Coronary artery (tissue), 2 donors: ENCODE data around the gene VWC2L.
A peak's percentile ranks its signal among the peaks of the same experiment; 100 is the strongest.

Source experiments
- DNase-seq: peaks from one replicate; pipeline ENCODE4 v3.0.0-alpha.2; 2017; ENCODE audit warnings: low spot score
- H3K27ac ChIP-seq, 2 donors: fragments of 200-600 bp; sonication (generic); one replicate each; pipeline ENCODE4 v1.5.1; 2016 to 2019
- H3K4me3 ChIP-seq: fragments of 200-600 bp; sonication (generic); 2 replicates; pipeline ENCODE4 v1.5.1; 2016; ENCODE audit warnings: mild to moderate bottlenecking, moderate library complexity
- TF ChIP-seq, protein P1 (sequence below): fragments of 200-600 bp; sonication (generic); IDR thresholded peaks from one replicate; pipeline ENCODE4 v1.5.1; 2019; ENCODE audit warnings: antibody characterized with exemption

Gene VWC2L

GRCh38 chr2:214481204-214481603 is 70.3 kb downstream of the VWC2L start:
- no peak for DNase-seq
- Histone ChIP-seq H3K27ac (peak overlapping the region in 1 of 2 donors; percentile 49), H3K4me3 (no peak overlapping the region)
- TF ChIP-seq, protein P1, sequence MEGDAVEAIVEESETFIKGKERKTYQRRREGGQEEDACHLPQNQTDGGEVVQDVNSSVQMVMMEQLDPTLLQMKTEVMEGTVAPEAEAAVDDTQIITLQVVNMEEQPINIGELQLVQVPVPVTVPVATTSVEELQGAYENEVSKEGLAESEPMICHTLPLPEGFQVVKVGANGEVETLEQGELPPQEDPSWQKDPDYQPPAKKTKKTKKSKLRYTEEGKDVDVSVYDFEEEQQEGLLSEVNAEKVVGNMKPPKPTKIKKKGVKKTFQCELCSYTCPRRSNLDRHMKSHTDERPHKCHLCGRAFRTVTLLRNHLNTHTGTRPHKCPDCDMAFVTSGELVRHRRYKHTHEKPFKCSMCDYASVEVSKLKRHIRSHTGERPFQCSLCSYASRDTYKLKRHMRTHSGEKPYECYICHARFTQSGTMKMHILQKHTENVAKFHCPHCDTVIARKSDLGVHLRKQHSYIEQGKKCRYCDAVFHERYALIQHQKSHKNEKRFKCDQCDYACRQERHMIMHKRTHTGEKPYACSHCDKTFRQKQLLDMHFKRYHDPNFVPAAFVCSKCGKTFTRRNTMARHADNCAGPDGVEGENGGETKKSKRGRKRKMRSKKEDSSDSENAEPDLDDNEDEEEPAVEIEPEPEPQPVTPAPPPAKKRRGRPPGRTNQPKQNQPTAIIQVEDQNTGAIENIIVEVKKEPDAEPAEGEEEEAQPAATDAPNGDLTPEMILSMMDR: no peak

DNA sequence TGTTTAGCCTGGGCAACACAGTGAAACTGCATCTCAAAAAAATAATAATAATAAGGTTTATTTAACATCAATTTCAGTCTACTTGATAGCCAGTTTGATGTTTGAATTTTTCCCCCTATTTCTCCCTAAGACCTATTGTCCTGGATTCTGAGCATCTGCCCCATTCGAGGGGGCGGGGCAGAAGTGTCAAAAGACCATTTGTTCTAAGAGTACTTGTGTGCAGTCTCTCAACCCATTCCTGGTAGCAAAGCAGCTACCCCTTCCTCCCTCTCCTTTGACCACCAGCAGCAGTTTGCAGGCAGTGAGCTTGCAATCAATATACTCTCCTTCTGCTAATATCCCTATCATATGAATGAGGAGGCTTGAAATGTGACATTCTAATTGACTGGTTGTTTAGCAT is 71.9 kb downstream of the VWC2L start:
- no peak for DNase-seq
- TF ChIP-seq, protein P1: no peak
- no peak overlapping the region for H3K27ac ChIP-seq
- H3K4me3 ChIP-seq: no peak overlapping the region

DNA sequence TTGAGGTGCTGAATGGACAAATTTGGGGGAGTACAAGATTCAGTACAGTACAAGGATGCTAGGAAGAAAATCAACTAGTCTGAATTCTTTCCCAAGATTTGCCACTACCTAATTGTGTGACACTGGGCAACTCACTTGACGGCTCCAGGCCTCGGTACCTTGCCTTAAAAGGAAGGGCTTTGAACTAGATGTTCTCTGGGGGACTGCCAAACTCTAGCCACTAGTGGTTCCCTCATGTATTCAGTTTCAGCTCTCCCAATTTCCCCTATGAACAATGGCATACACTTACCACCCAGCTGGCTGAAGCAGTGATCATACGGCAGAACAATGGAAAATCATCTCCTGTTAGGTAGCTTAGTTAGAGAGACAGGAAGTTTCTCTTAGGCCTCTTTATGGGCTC is 73.4 kb downstream of the VWC2L start:
- no peak for DNase-seq
- TF ChIP-seq, protein P1: no peak
- Histone ChIP-seq H3K4me3 (no peak overlapping the region), H3K27ac (no peak overlapping the region)

- TF ChIP-seq, protein P1: no peak
- DNase-seq: no peak
- no peak overlapping the region for H3K4me3 ChIP-seq
- no peak overlapping the region for H3K27ac ChIP-seq
Observed at GRCh38 chr2:214484701-214485100, 73.8 kb downstream of the VWC2L start.

DNA sequence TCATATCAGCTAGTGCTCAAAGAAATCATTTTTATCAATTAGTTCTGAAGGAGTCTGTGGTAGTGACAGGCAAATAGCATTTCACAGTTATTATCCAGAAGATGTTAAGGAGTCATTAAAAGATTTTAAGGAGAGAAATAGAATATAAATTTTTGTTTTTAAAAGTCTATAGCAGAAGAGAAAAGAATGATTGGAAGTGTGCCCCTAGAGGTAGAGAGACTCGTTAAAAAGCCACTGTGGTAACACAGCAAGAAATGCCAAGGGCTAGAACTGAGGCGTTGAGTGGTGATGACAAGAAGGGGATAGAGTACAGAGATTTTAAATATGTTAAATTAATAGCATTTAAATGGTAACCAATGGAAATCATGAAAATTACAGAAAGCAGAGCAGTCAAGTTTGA is 78.3 kb downstream of the VWC2L start:
- DNase-seq: no peak
- H3K27ac ChIP-seq: no peak overlapping the region
- TF ChIP-seq, protein P1: no peak
- no peak overlapping the region for H3K4me3 ChIP-seq

- no peak for DNase-seq
- H3K4me3 ChIP-seq: no peak overlapping the region
- H3K27ac ChIP-seq: no peak overlapping the region
- TF ChIP-seq, protein P1: no peak
Observed at GRCh38 chr2:214489702-214490101, 78.8 kb downstream of the VWC2L start.

GRCh38 chr2:214492152-214492551 is 81.3 kb downstream of the VWC2L start:
- no peak overlapping the region for H3K27ac ChIP-seq

More at GRCh38 chr2:214492152-214492551, 81.3 kb downstream of the VWC2L start:
- H3K4me3 ChIP-seq: no peak overlapping the region
- TF ChIP-seq, protein P1: no peak
- no peak for DNase-seq
